Parathyroid adenoma (tissue), 2 donors: ENCODE results near the gene RPL37.
A peak's percentile ranks its signal among the peaks of the same experiment; 100 is the strongest.

Experiments
- H2AFZ ChIP-seq: fragments of 300-600 bp; sonication (generic); one replicate; pipeline ENCODE4 v1.7.0; 2017; ENCODE audit warnings: antibody characterized with exemption, mild to moderate bottlenecking
- H3K27ac ChIP-seq: fragments of 300-600 bp; sonication (generic); one replicate; pipeline ENCODE4 v1.7.0; 2017
- H3K27me3 ChIP-seq: fragments of 300-600 bp; sonication (generic); one replicate; pipeline ENCODE4 v1.7.0; 2017; ENCODE audit warnings: low read length; ENCODE audit not compliant: control insufficient read depth, insufficient read depth
- H3K36me3 ChIP-seq: fragments of 300-600 bp; sonication (generic); one replicate; pipeline ENCODE4 v1.7.0; 2017; ENCODE audit warnings: low read length; ENCODE audit not compliant: control insufficient read depth, insufficient read depth
- H3K4me1 ChIP-seq: fragments of 300-600 bp; sonication (generic); one replicate; pipeline ENCODE4 v1.7.0; 2017; ENCODE audit warnings: control low read depth
- H3K4me2 ChIP-seq: fragments of 300-600 bp; sonication (generic); one replicate; pipeline ENCODE4 v1.7.0; 2017; ENCODE audit warnings: low read length
- H3K4me3 ChIP-seq: fragments of 300-600 bp; sonication (generic); one replicate; pipeline ENCODE4 v1.7.0; 2017; ENCODE audit warnings: low read depth, low read length
- H3K79me2 ChIP-seq: fragments of 300-600 bp; sonication (generic); one replicate; pipeline ENCODE4 v1.7.0; 2017; ENCODE audit warnings: control low read depth
- H3K9ac ChIP-seq: fragments of 300-600 bp; sonication (generic); one replicate; pipeline ENCODE4 v1.7.0; 2017; ENCODE audit warnings: mild to moderate bottlenecking
- H3K9me3 ChIP-seq: fragments of 300-600 bp; sonication (generic); one replicate; pipeline ENCODE4 v1.7.0; 2017; ENCODE audit warnings: low read length; ENCODE audit not compliant: control insufficient read depth
- TF ChIP-seq, protein P1 (sequence below): fragments of 300-600 bp; sonication (generic); IDR thresholded peaks from one replicate; pipeline ENCODE4 v1.7.0; 2017; ENCODE audit warnings: antibody characterized with exemption, mild to moderate bottlenecking
- donor health status: primary hyperparathyroidism.

RPL37 gene

DNA sequence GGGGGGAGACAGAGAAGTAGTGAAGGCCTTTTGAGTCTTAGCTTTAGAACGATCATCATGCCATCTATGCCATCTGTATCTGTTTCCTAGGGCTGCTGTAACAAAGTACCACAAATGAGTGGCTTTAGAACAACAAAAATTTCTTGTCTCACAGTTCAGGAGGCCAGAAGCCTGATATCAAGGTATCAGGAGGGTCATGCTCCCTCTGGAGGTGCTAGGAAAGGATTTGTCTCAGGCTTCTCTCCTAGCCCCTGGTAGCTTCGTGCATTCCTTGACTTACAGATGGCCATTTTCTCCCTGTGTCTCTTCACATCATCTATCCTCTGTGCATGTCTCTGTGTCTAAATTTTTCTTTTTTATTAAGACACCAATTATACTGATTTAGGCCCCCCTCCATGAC, 11.3 kb upstream of the RPL37 start:
- Histone ChIP-seq H2AFZ (no peak overlapping the region), H3K79me2 (no peaks in the 10 kb centered on the region), H3K4me2 (no peak overlapping the region), H3K4me3 (no peak overlapping the region), H3K27ac (no peak overlapping the region), H3K9ac (no peak overlapping the region), H3K36me3 (no peaks in the 10 kb centered on the region), H3K9me3 (no peaks in the 10 kb centered on the region), H3K4me1 (no peaks in the 10 kb centered on the region), H3K27me3 (no peaks in the 10 kb centered on the region)
- TF ChIP-seq, protein P1, sequence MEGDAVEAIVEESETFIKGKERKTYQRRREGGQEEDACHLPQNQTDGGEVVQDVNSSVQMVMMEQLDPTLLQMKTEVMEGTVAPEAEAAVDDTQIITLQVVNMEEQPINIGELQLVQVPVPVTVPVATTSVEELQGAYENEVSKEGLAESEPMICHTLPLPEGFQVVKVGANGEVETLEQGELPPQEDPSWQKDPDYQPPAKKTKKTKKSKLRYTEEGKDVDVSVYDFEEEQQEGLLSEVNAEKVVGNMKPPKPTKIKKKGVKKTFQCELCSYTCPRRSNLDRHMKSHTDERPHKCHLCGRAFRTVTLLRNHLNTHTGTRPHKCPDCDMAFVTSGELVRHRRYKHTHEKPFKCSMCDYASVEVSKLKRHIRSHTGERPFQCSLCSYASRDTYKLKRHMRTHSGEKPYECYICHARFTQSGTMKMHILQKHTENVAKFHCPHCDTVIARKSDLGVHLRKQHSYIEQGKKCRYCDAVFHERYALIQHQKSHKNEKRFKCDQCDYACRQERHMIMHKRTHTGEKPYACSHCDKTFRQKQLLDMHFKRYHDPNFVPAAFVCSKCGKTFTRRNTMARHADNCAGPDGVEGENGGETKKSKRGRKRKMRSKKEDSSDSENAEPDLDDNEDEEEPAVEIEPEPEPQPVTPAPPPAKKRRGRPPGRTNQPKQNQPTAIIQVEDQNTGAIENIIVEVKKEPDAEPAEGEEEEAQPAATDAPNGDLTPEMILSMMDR, result no peak

- H3K36me3 ChIP-seq, result no peaks in the 10 kb centered on the region
Observed at GRCh38 chr5:40844565-40844964, 9.5 kb upstream of the RPL37 start.

DNA sequence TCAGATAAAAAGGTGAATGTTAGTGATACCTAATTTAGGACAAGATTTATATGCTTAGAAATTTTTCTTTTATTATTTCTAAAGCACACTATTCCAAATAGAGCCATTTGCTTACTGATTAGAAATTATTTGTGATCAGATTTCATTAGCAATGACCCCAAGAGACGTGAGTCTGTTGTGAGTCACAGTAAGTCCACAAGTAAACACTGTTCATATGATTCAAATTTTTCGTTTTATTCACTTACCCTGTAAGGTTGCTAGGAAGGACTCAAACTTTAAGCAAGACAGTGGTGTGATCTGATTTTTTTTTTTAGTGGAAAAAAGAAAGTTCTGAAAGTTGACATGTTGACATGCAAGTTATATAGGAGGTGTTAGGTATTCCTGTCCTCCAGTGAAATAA, 7.3 kb upstream of the RPL37 start:
- H3K79me2 ChIP-seq, result no peaks in the 10 kb centered on the region
- H3K27ac ChIP-seq, result no peak overlapping the region
- TF ChIP-seq, protein P1, result no peak
- no peaks in the 10 kb centered on the region for H3K36me3 ChIP-seq
- no peaks in the 10 kb centered on the region for H3K9me3 ChIP-seq
- H2AFZ ChIP-seq, result no peak overlapping the region
- no peak overlapping the region for H3K9ac ChIP-seq
- H3K27me3 ChIP-seq, result no peaks in the 10 kb centered on the region
- H3K4me1 ChIP-seq, result no peaks in the 10 kb centered on the region
- peak overlapping the region; percentile 77 for H3K4me2 ChIP-seq
- H3K4me3 ChIP-seq, result peak overlapping the region; percentile 66

More at GRCh38 chr5:40844565-40844964, 9.5 kb upstream of the RPL37 start:
- H3K4me2 ChIP-seq, result no peak overlapping the region
- H3K4me3 ChIP-seq, result no peak overlapping the region
- H3K79me2 ChIP-seq, result no peaks in the 10 kb centered on the region
- no peak overlapping the region for H2AFZ ChIP-seq
- H3K4me1 ChIP-seq, result no peaks in the 10 kb centered on the region
- no peaks in the 10 kb centered on the region for H3K27me3 ChIP-seq
- no peaks in the 10 kb centered on the region for H3K9me3 ChIP-seq
- TF ChIP-seq, protein P1, result no peak
- no peak overlapping the region for H3K27ac ChIP-seq
- H3K9ac ChIP-seq, result no peak overlapping the region

- H3K4me2 ChIP-seq, result peak within 1 kb of the TSS; percentile 77
- H3K4me3 ChIP-seq, result peak within 1 kb of the TSS; percentile 66
- H3K27ac ChIP-seq, result peak within 1 kb of the TSS; percentile 36
- H3K36me3 ChIP-seq, result no peaks in the 10 kb centered on the region
- H3K9me3 ChIP-seq, result no peaks in the 10 kb centered on the region
- peak within 1 kb of the TSS; percentile 23 for H2AFZ ChIP-seq
- no peak within 1 kb of the TSS for H3K9ac ChIP-seq
- no peaks in the 10 kb centered on the region for H3K79me2 ChIP-seq
- TF ChIP-seq, protein P1, result no peak
- no peaks in the 10 kb centered on the region for H3K4me1 ChIP-seq
- no peaks in the 10 kb centered on the region for H3K27me3 ChIP-seq
Observed at GRCh38 chr5:40841068-40841805, 6.2 kb upstream of the RPL37 start, which contains the start of gene CARD6. Gene CARD6 (plus strand): TSS chr5:40841367. CDS start chr5:40841383, 16 bp downstream.

DNA sequence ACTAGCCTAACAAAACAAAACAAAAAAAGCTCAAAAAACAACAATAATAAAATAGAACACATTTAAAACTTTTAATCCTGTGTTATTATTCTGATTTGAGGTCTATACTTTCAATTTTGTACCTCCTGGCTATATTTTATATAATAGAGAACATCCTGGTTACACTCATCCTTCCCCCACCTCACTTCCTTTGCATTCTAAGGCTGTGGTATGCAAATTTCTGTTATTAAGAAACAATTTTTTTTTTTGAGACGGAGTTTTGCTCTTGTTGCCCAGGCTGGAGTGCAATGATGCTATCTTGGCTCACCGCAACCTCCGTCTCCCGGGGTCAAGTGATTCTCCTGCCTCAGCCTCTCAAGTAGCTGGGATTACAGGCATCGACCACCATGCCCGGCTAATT, 3.1 kb upstream of the RPL37 start:
- no peak overlapping the region for H3K27ac ChIP-seq
- H3K4me1 ChIP-seq, result peaks cover 10% of the 10 kb centered on the region
- no peak overlapping the region for H3K4me2 ChIP-seq
- H3K9ac ChIP-seq, result no peak overlapping the region
- no peaks in the 10 kb centered on the region for H3K27me3 ChIP-seq
- no peak overlapping the region for H3K4me3 ChIP-seq
- no peaks in the 10 kb centered on the region for H3K79me2 ChIP-seq
- no peak overlapping the region for H2AFZ ChIP-seq
- no peaks in the 10 kb centered on the region for H3K36me3 ChIP-seq
- no peaks in the 10 kb centered on the region for H3K9me3 ChIP-seq
- TF ChIP-seq, protein P1, result no peak
